MM.1S (cell line): ENCODE results near the gene ALG10B.

Source experiments
- CTCF ChIP-seq: fragments of 300-600 bp; sonication (generic); IDR thresholded peaks from 2 replicates; pipeline ENCODE4 v1.5.1; 2016; ENCODE audit warnings: antibody characterized with exemption, low read length, mixed read lengths
- EZH2 ChIP-seq: fragments of 300-600 bp; sonication (generic); optimal IDR thresholded peaks from 2 replicates; pipeline ENCODE3; 2017; ENCODE audit warnings: low read depth, mild to moderate bottlenecking, antibody characterized with exemption, low read length, mixed read lengths
- EZH2phosphoT487 ChIP-seq: fragments of 300-600 bp; sonication (generic); IDR thresholded peaks from 2 replicates; pipeline ENCODE4 v1.6.1; 2018; ENCODE audit warnings: antibody characterized with exemption, low read length

GRCh38 chr12:38279756-38280155 is 36.8 kb upstream of the ALG10B start:
- TF ChIP-seq CTCF (no peak), EZH2phosphoT487 (no peak), EZH2 (no peak)
